Tibial nerve (tissue), 4 donors: ENCODE results near the gene GPX4.

ENCODE experiments used
- EP300 ChIP-seq, 2 donors: sonication (generic); formaldehyde crosslinking; IDR thresholded peaks; one replicate each; pipeline ENCODE4 v1.6.1; 2017; ENCODE audit warnings: antibody characterized with exemption in 2 of 2, mild to moderate bottlenecking in 1 of 2
- POLR2A ChIP-seq, 2 donors: fragments of 450-650 bp; IDR thresholded peaks; one replicate each; pipeline ENCODE4 v1.6.1; 2017; ENCODE audit warnings: antibody characterized with exemption in 2 of 2, mild to moderate bottlenecking in 2 of 2, moderate library complexity in 2 of 2
- TF ChIP-seq, protein P1 (sequence below), 5 experiments: fragments of 200-600 bp in 3 of 5; fragments of 450-650 bp in 2 of 5; sonication (generic) in 3 of 5; IDR thresholded peaks; one replicate each; pipeline ENCODE4 v1.5.1; 2016 to 2019; ENCODE audit warnings: antibody characterized with exemption in 5 of 5, mild to moderate bottlenecking in 3 of 5, moderate library complexity in 2 of 5

- TF ChIP-seq POLR2A (IDR thresholded peaks at IDR 0.05) (no peak), EP300 (IDR thresholded peaks at IDR 0.05) (no peak)
- TF ChIP-seq, protein P1, sequence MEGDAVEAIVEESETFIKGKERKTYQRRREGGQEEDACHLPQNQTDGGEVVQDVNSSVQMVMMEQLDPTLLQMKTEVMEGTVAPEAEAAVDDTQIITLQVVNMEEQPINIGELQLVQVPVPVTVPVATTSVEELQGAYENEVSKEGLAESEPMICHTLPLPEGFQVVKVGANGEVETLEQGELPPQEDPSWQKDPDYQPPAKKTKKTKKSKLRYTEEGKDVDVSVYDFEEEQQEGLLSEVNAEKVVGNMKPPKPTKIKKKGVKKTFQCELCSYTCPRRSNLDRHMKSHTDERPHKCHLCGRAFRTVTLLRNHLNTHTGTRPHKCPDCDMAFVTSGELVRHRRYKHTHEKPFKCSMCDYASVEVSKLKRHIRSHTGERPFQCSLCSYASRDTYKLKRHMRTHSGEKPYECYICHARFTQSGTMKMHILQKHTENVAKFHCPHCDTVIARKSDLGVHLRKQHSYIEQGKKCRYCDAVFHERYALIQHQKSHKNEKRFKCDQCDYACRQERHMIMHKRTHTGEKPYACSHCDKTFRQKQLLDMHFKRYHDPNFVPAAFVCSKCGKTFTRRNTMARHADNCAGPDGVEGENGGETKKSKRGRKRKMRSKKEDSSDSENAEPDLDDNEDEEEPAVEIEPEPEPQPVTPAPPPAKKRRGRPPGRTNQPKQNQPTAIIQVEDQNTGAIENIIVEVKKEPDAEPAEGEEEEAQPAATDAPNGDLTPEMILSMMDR (IDR thresholded peaks at IDR 0.05) = no peak
These were observed 23.4 kb downstream of the GPX4 start for GRCh38 chr19:1126984-1127760.
